GM12865 (cell line): ENCODE results near the gene YWHAQ.
"Not testable (repeated sequence)": the region's sequence is repeated elsewhere in the genome, so short reads cannot be mapped to it uniquely, and the experiment has no call there.

ENCODE experiments used
- DNase-seq: peaks from one replicate; pipeline ENCODE4 v3.0.0; 2010; ENCODE audit warnings: low read depth
- H3K4me3 ChIP-seq: 2 replicates; pipeline ENCODE4 v1.5.1; 2011; ENCODE audit warnings: mild to moderate bottlenecking, low read depth, low read length, control low read depth
- CTCF ChIP-seq: IDR thresholded peaks from 2 replicates; pipeline ENCODE4 v1.5.1; 2011; ENCODE audit warnings: low read length, control low read depth, low read depth, inconsistent platforms; ENCODE audit not compliant: insufficient read depth; ENCODE audit errors: missing control alignments

YWHAQ gene

GRCh38 chr2:9613291-9613690 lies 17.5 kb downstream of the YWHAQ start:
- no peak for TF ChIP-seq CTCF
- DNase-seq: no peak
- H3K4me3 ChIP-seq: no peak overlapping the region

DNA sequence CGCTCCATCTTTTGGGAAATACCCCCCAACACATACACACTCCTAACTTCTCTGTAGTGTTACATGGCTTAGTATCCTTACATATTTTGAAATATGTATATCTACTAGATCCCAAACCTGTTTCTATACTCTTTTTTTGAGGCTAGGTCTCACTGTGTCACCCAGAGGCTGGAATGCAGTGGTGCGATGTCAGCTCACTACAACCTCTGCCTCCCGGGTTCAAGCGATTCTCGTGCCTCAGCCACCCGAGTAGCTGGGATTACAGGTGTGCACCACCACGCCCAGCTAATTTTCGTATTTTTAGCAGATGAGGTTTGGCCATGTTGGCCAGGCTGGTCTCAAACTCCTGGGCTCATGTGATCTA lies 19.3 kb downstream of the YWHAQ start:
- DNase-seq, H3K4me3 ChIP-seq: not testable (repeated sequence)

- H3K4me3 ChIP-seq: no peak overlapping the region
- TF ChIP-seq CTCF: no peak
- DNase-seq: no peak
Observed at GRCh38 chr2:9610781-9611548, 19.8 kb downstream of the YWHAQ start.

GRCh38 chr2:9608491-9608890 lies 22.3 kb downstream of the YWHAQ start:
- DNase-seq: not testable (repeated sequence)
- H3K4me3 ChIP-seq: peak overlapping the region; percentile 46

DNA sequence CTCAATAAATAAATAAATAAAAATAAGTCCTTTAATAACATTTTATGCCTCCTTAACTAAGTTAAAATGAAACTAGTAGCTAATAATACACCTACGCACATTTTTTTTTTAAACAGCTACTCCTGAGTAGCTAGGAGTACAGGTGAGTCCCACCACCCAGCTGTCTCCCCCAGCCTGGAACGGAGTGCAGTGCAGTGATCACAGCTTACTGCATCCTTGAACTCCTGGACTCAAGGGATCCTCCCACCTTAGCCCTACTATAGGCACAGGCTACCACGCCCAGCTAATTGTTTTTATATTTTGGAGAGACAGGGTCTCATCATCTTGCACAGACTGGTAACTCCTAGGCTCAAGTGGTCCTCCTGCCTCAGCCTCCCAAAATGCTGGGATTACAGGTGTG lies 28.4 kb downstream of the YWHAQ start:
- no peak for DNase-seq
- TF ChIP-seq CTCF: no peak
- no peak overlapping the region for H3K4me3 ChIP-seq

DNA sequence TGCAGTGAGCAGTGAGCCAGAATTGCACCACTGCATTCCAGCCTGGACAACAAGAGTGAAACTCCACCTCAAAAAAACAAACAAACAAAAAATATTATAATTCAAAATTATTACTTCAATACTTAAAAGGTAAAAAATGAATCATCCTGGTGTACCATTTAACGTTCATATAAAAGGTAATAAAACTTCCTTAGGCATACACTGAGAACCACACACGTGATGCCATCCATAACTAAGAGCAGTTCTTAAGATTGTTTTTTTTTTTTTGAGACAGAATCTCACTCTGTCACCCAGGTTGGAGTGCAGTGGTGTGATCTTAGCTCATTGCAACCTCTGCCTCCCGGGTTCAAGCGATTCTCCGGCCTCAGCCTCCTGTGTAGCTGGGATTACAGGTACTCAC lies 29.4 kb downstream of the YWHAQ start:
- no peak for TF ChIP-seq CTCF
- no peak overlapping the region for H3K4me3 ChIP-seq
- DNase-seq: no peak

GRCh38 chr2:9599430-9599829 lies 31.4 kb downstream of the YWHAQ start:
- DNase-seq: no peak
- TF ChIP-seq CTCF: no peak
- H3K4me3 ChIP-seq: no peak overlapping the region

- TF ChIP-seq CTCF: no peak
- peak; percentile 28 for DNase-seq
- peak overlapping the region; percentile 48 for H3K4me3 ChIP-seq
Observed at GRCh38 chr2:9596621-9597311, 34.0 kb downstream of the YWHAQ start.
